Stimulated activated CD8-positive, alpha-beta memory T cell treated with anti-CD3 and anti-CD28 coated beads, Interleukin-4, amount 100 ng/mL, for 1 hour (primary cell): ENCODE data around the gene OCA2.

Experiments
- DNase-seq, 2 donors: peaks; one replicate each; pipeline ENCODE4 v3.0.0-alpha.2; 2020; ENCODE audit warnings: low read depth in 2 of 2, low spot score in 1 of 2

Gene OCA2

DNA sequence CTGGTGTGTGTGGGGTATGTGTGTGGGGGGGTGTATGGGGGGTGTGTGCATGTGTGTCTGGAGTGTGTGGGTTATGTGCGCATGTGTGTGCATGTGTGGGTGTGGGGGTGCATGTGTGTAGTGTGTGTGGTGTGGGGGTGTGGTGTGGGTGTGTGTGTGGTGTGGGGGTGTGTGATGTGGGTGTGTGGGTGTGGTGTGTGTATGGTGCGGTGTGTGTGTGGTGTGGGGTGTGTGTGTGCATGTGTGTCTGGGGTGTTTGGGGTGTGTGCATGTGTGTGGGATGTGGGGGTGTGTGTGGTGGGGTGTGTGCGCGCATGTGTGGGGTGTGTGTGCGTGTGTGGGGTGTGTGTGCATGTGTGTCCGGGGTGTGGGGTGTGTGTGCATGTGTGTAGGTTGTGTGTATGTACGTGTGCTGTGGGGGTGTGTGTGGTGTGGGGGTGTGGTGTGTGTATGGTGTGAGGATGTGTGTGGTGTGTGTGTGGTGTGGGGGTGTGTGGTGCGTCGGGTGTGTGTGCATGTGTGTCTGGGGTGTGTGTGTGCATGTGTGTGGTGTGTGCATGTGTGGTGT is 6.2 kb upstream of the OCA2 start:
- no peak for DNase-seq

DNA sequence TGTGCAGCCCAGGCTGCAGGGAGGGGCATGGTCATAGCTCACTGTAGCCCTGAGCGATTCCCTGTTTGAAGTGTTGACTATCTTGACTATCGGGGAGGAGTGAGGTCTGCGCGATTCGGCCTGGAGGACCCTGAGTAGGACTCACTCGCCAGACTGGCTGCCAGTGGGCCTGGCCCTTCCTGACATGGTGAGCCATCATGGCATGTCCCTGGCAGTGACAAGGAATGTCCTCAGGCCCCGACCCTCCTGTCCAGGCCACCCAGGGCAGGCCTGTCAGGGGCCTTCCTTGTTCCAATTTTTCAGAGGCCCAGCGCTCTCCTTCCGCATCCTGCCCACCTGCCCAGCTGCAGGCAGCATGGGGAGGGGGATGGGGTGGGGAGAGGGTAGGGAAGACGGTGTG is 5.2 kb upstream of the OCA2 start:
- no peak for DNase-seq

DNA sequence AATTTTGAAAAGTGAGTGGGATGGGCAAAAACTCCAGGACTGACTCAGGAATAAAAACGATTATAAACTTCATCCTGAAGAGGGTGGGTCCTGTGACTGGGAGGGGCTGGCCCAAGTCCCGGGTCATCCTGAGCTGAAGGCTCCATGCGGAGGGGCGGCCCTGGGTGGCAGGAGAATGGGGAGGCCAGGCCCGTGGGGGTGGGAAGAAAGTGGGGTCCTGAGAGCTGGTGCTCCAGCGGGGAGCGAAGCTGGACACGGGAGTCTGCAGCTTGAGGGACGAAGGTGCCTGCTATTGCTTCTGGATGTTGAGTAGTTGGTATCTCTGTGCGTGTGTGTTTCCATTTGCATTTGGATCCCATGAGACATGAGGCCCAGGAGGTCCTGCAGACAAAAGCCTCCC is 4.7 kb upstream of the OCA2 start:
- DNase-seq = no peak

DNA sequence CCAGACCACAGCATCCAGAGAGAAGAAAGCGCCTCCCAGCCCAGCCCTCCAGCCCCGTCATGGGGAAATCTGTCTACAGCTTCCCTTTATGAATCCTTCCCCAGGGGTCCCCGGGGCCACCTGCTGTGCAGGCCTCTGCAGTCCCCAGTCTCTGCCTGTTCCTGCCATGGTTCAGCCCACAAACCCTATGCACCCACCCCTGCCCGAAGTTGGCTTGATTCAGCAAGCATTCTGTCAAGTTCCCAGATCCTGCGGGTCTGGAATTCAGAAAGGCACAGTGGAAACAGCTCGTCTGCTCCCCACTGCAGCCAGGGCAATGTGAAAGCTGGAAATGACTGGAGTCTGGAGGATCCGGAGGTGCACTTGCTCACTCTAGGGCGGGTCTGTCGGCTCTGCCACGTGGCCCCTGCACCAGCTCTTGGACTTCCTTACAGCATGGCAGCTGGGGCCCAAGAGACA is 2.9 kb upstream of the OCA2 start:
- no peak for DNase-seq

DNA sequence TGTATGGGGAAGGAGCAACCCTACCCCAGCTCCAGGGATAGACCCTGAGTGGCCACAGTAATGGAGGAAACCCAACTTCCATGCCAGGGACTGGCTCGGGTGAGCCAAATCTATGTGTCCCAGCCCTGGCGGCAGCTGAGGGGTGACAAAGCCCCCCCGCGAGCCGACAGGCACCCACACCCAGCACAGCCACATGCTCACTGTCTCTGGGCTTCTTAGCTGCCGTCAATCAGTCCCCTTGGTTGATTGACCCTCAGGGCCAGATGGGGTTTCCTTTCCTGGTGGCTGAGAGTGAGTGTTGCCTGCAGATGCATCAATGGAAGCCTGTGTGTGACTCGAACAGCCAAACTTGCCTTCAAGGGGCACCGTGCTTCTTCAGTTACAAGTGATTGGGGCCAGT is 2.1 kb upstream of the OCA2 start:
- DNase-seq = no peak

DNA sequence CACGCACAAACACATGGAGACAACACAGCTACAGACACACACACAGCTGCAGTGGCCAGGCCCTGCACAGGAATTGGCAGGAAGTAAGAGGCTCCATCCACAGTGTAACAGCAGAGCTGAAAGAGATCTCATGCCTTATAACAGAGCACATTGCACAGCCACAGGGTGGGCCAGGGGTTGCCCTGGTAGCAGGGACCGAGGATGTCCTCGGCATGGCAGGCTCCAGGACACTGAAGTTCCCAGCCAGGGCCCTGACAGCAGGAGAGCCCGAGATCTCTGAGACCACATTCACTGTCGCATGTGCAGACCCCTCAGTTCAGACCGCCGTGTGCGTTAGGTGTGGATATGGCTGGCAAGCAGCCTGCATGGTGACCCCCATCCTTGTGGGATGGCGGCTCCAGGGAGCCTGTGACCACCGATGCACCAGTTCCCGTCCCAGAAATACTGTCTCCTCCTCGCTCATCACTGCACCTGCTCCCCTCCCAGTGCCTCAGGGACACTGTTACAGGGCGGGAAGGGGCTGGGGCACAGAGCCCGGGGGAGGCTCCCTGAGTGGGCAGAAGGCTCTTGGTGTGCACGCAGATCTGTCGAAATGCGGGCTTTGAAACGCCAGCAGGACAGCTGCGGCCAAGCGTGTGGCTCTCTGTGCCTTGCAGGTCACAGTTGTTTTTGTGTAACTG is 1.5 kb upstream of the OCA2 start:
- no peak for DNase-seq

DNA sequence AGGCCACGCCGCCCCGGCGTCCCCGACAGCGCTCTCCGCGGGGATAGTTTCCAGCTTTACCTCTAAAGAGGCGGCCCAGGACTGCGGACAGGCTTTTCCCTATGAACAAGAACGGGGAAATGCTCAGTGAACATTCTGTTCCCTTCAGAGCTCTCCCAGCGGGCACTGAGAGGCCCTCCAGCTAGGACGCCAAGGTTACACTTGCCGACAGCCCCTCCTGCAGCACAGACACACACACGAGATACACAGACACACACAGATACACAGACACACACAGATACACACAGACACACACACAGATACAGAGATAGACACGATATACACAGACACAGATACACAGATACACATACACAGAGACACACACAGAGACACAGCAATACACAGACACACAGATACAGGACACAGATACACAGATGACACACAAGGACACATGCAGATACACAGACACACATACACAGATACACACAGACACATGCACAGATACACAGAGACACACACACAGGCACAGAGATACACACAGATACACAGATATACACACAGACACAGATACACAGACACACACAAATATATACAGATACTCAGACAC is 533 bp upstream of the OCA2 start:
- no peak for DNase-seq

DNA sequence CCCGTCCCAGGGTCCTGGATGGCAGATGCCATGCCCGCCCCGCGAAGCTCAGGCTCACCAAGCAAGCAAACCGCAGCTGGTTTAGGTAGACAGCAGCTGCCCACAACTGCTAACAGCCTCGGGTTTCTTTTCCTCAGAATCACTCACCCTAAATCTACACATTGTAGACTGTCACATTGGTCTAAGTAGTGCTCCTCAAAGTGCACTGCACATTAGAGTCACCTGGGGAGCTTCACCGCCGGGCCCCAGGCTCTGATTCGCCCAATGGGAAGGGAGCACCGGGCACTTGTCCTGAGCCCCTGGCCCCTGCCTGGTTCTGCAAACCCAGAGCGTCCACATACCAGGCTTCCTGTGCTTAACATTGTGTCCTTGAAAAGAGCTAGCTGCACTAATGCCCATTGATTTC is 752 bp downstream of the OCA2 start:
- DNase-seq = no peak

DNA sequence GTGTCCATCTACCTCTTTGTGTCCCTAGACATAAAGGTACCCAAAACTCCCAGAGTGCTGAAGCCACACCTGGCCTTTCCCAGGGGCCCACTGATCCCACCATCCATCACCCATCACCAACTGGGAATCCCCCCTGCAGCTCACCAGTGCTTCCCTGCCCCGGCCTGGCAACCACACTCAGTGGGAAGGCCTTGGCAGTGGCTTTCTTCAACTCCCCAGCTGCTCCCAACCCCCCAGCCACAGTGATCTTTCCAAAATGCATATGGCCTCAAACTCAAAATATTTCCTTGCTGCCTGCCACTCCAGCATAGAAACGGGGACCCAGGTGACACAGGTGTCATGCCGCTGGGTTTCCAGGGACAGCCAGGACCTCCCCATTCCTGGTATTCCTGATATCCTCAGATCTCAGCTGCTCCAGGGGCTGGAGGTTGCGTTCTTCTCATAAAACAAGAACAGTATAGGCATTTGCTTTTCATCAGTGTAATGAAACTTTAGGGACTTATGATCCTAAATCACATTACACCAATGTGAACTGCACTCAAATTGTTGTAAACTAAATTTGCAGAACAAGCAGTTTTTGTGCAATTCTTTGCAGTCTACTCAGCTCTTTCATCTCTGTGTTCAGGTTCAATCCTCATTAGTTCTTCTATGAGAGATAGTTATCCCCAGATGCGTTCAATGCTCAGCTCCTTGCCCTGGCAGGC is 1.3 kb downstream of the OCA2 start:
- no peak for DNase-seq

DNA sequence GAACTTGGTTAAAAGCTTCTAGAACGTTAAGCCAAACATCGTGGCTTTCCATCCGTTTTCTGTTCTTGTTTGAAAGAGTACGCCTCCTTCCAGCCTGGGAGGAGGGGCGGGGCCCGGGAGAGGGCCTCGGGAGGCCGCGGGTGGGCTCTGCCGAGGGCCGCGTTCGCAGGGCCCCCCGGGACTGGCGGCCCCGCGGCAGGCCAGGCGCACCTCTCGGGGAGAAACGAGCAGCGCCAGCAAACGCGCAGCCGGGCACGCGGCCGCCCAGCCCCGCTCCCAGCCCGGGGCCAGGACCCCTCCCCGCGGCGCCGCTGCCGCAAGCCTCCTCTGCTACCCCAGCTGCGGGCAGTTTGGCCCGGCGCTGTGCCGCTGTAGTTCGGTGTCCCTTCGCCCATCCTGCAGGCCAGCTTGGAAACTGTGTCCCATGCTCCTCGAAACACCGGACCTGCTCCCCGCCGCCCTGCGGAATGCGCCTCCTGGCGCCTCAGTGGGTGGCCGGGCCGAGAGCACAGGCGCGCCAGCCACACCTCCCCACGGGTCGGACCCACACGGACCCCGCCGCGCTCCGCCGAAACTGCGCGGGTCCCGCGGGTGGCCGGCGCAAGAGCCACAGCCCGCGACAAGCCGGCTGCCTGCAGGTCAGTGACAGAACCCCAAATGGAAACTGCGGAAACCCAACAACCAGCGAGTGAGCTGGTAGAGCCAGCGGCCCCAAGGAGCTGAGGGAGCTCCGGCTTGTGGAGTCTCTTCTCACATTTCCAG is 2.3 kb downstream of the OCA2 start:
- no peak for DNase-seq

DNA sequence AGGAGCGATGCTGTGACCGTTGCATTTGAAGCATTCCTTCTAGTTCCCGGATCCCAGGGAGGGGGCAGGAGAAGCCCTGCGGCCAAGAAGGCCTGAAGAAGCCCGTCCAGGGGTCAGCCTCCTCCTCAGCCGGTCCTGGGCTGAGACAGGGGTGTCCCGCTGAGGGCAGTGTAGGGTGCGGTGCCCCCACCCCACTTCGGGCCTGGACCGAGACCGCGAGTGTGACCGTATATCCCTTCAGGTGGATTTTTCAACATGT is 2.8 kb downstream of the OCA2 start:
- DNase-seq = no peak

DNA sequence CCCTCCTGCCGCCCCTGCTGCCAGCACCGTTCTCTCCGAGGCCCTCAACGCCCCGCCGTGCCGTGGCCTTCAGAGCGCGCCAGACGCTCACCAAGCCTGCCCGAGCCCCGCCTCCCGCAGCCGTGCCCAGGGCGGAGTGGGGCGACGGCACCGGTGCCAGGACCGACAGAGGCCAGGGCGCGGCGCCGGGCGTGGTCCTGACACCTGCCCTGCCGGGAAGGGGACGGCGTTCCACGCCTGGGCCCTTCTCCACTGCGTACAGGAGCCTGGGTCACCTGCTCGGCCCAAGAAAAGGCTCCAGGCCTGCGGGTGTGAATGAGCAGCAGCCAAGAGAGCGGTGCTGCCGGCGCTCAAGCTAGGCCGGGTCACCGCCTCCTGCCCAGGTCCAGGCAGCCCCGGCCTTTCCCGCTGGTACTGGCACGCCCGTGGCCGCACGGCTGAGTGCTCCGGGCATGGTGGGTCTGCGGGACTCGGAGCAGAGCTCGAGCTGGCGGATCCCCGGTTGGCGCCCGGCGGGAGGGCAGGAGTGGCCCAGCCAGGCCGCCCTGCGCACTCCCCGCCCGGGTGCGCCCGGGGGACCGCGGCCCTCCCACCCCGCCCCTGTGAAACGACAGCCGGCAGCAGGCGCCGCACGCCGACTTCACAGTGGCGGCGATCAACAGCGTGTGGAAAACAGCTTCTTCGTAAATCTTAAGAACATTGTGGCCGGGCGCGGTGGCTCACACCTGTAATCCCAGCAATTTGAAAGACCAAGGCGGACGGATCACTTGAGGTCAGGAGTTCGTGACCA is 4.2 kb downstream of the OCA2 start:
- DNase-seq = no peak

DNA sequence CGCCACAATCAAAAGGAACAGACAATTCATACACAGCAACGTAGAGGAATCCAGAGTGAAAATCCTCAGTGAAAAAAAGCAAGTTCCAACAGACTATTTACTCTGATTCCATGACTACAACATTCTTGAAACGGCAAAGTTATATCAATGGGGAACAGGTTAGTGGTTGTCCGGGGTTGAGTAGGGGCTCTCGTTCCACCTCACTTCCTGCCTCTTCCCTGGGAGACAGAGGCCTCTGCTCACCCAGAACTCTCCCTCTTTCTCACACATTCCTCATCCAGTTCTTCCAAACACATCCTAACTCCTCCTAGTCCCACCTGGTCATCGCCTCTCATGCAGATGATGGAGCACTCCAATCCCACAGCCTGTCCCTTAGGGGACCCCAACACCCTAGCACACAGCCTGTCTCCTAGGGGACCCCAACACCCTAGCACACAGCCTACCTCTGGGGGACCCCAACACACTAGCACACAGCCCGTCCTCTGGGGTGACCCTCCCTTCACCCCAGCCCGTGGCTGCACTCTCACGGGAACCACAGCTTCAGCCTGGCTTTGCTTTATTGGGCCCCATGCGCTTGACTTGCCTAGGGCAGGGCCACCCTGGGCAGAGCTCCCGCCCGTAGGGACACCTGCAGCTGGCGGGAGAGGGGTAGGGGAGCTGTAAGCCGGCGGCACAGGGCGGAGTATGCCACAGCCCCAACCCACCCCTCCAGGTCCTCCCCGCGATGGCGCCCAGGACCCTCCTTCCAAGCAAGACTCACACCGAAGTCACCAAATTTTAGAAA is 5.2 kb downstream of the OCA2 start:
- no peak for DNase-seq

DNA sequence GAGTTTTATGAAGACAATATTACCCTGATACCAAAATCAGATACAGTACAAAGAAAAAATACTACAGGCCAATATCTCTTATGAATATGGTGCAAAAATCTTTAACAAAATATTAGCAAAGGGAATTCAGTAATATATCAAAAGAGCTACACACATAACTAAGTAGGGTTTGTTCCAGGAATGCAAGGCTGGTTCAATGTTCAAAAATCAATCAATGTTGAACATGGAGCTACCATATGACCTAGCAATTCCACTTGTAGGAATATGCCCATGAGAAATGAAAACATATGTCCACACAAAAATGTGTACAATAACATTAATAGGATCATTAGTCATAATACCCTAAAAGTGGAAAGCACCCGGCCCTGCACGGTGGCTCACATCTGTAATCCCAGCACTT is 7.8 kb downstream of the OCA2 start:
- DNase-seq = no peak

DNA sequence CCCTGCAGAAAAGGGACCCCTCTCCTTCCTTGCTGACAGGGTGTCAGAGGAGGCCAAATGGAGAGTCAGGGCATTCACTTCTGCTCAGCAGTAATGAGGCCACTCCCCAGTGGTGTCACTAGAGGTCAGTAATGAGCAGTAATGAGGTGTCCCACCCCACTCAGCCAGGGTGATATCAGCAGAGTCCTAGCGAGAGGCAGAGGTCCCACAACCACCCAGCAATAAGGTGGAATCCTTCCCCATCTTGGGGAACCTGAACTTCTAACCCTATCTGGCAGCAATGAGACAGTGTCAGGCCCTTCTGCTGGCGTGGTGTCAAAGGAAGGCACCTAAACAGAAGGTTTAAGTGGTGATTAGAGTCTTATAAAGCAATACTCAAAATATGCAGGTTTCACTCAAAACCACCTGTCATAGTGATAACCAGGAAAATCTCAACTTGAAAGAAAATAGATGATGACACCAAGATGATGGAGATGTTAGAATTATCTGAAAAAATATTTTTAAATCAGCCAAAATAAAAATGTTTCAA is 12.9 kb downstream of the OCA2 start:
- no peak for DNase-seq

DNA sequence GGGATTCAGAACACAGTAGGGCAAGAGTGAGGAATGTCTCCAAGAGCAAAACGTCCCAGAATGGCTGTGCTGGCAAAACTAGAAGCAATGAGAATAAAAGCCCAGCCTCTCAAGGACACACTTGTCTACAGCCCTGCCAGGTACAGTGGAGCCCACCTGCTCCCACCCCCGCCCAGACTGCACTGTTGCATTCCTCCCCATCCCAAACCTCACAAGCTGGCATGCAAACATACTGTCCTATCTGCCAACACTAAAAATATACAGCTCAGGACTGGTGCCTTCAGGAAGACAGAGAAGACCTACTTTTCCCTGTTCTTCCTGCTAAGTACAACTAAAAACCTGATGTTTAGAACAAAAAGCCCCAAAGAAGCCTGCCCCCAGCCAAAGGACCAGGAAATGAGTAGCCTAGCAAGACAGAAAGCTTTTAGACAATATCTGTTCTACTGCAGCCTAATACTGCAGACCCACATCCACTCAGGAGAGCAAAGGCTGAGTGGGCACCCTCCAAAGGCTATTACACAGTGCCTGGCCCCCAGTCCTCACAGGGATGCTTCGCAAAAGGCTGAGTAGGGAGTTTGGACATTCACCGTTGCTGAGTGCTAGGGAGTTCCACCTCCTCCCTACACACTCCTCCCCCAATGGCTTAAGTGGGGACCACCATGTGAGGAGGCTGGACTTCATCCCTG is 13.5 kb downstream of the OCA2 start:
- no peak for DNase-seq

DNA sequence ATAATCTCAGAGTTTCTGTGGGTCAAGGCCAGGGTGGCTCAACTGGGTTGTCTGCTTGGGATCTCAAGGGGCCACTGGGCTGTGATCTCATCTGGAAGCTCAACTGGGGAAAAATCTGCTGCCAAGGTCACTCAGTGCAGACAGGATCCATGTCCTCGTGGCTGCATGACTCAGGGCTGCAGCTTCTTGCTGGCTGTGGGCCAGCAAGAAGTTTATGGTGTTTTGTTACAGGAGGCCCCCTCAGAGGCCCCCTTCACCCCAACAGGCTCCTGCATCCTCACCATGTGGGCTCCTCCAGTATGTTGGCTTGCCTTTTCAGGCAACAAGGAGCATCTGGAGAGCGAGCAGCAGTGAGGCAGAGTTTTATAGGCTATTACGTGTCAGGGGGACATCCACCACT is 14.6 kb downstream of the OCA2 start:
- no peak for DNase-seq

DNA sequence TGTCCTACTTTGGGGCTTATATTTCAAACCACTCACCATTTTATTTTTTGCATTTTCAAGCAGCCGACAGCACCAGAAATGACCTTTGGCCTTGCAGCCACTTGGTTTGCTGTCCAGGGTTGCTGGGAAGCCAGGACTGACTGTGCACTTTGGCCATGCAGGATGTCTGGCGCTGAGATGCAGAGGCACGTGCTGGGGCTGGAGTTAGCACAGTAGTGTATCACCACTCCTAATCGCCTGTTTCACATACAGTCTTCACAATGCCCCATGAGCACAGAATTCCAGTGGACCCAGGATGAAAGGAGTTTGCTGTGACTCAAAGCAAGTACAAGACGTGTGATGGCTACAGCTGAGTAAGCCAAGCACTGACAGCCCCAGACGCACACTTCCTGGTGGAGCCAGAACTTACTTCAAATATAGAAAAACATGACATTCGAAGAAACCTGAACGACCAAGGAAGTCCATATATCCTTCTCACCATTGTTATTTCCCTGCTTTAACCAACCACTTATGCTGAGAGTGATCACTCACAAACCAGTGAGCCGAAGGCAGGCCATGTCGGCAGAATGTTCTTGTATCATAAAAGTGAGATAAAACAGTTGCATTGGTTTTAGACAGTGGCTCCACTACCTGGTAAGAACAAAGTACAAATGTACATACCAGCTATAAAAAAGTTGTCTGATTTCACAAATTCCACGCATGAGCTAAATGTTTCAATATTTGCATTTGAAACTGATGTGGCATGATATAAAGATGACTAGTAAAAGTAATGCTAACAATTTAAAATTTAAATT is 16.0 kb downstream of the OCA2 start:
- no peak for DNase-seq

DNA sequence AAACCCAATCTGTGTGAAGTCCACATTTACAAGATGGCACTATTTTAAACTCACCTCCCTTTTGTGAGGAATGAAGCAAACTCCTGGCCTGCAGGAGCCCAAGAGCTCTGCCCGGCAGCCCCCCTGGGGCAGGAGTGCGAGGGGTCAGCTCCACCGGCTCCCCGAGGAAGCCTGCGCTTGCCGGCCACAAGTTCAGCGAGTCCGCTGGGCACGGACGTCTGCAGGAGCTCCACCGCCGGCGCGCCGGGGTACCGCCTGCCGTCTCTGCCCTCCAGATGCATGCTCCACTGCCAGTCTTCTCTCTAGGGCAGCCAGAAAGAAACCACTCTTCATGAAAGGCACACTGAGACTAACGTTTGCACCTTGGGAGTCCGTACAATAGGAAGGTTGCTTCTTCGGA is 17.5 kb downstream of the OCA2 start:
- no peak for DNase-seq
